RKO (cell line): ENCODE measurements around the gene PIK3C2G.
"Not testable (repeated sequence)": the region's sequence is repeated elsewhere in the genome, so short reads cannot be mapped to it uniquely, and the experiment has no call there.

ENCODE experiments used
- DNase-seq: peaks from one replicate; pipeline ENCODE4 v3.0.0-alpha.2; 2016; ENCODE audit warnings: low spot score

PIK3C2G gene, protein sequence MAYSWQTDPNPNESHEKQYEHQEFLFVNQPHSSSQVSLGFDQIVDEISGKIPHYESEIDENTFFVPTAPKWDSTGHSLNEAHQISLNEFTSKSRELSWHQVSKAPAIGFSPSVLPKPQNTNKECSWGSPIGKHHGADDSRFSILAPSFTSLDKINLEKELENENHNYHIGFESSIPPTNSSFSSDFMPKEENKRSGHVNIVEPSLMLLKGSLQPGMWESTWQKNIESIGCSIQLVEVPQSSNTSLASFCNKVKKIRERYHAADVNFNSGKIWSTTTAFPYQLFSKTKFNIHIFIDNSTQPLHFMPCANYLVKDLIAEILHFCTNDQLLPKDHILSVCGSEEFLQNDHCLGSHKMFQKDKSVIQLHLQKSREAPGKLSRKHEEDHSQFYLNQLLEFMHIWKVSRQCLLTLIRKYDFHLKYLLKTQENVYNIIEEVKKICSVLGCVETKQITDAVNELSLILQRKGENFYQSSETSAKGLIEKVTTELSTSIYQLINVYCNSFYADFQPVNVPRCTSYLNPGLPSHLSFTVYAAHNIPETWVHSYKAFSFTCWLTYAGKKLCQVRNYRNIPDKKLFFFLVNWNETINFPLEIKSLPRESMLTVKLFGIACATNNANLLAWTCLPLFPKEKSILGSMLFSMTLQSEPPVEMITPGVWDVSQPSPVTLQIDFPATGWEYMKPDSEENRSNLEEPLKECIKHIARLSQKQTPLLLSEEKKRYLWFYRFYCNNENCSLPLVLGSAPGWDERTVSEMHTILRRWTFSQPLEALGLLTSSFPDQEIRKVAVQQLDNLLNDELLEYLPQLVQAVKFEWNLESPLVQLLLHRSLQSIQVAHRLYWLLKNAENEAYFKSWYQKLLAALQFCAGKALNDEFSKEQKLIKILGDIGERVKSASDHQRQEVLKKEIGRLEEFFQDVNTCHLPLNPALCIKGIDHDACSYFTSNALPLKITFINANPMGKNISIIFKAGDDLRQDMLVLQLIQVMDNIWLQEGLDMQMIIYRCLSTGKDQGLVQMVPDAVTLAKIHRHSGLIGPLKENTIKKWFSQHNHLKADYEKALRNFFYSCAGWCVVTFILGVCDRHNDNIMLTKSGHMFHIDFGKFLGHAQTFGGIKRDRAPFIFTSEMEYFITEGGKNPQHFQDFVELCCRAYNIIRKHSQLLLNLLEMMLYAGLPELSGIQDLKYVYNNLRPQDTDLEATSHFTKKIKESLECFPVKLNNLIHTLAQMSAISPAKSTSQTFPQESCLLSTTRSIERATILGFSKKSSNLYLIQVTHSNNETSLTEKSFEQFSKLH (N-terminal part only)

DNA sequence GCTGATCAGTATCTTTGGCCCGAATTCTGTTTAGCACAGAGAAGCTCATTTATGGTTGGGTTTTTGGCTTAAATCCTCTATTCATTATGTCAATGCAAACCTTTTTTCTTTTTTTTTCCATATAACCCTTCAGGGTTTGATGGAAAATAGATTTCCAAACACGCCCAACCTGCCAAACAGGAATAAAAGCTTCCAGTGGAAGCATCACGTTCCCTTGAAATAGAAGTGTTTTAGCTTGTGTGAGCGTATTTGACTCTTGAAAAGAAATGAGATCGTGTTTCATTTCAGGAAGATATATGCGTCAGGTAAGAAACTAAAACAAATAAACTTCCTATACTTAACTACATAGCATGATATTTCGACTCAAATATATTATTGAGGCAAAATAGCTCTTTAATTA lies at the start of gene PIK3C2G:
TSS of gene PIK3C2G (plus strand) at position 246 of the 400 bp plus-strand sequence. CDS start 20,564 bp downstream, outside the sequence.
- DNase-seq = no peak

DNA sequence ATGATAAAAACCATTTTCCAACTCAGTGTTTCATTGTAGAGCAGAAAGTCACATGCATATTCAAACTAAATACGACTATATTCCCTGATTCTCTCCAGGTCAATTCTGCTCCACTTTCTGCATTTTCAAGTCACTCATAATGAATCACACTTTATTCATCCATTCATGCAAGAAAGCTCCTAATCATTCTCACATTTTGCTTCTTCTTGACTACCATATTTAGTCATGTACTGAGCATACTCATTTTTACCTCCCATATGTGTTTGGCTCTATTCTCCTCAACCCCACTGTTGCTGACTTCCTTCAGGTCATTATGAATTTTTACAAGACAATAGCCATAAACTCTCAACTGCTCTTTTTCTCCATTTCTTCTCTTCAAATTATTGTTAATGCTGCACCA lies 43.4 kb upstream of the PIK3C2G start:
- peak; percentile 30 for DNase-seq

DNA sequence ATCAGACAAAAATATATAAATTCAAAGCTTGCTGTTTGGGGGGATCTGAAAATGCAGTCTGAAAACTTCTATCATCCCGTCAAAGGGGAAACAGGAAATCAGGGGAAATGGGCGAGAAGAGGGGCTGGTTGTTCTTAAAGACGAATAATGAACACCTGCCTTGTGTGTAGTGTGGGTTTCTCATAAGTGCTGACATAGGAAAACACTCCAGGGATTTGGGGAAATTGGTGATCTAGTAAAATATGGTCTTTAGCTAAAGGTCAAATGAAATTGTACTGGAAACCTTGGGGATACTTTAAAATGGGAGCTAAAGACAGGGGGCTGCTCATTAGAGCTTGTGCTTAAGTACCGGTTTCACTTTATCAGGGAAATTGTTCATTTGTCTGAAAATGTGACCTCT lies 39.6 kb upstream of the PIK3C2G start:
- DNase-seq = no peak

DNA sequence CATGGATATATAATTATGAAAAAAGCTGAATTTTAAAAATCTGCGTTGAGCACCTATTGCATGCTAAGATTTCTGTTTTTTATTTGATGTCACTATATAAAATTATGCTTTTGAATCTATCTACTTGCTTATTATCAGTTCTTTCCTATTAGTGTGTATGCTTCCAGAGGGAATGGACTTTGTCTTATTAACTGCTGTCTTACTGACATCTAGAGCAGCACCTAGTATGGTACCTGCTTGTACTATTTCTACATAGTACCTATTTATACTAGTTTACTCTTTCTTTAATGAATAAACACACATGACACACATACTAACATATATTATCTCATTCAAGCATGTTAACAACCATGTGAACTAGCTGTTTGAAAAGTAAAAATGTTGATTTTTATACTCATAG lies 38.6 kb upstream of the PIK3C2G start:
- no peak for DNase-seq

DNA sequence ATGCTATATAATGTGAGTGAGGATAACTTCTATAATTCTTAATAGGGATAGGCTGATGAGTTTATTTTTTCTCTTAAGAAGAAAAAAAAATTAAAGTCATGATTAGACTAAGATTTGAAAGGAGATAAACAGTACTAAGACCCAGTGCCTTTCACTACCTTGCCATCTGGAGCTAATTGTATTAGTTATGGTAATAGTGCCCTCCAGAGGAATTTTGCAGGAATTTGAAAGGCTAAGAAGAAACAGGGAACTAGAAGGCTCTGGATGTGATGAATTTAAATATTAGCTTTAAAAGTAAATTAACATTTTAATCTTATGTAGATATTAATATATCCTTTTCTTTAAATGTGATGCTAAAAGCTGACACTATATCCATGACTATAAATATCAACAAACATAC lies 36.6 kb upstream of the PIK3C2G start:
- peak; percentile 55 for DNase-seq

DNA sequence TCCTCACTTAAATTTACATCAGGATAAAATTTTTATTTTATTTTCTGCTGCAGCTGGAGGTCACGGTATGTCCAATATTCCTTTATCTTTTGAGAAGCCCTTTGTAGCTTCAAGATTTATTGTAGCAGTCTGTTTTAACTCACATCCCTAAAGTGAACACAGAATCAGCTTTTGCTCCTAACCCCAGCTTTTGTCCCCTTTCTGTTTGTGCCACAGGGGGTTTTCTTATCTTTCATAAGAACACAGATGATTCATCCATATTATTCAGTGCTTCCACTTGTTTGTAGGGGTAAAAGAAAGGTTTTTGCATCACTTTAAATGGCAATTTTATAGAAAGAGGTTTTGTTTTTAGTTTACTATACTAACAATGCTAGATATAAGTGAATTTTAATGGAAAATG lies 21.8 kb upstream of the PIK3C2G start:
- DNase-seq = no peak

DNA sequence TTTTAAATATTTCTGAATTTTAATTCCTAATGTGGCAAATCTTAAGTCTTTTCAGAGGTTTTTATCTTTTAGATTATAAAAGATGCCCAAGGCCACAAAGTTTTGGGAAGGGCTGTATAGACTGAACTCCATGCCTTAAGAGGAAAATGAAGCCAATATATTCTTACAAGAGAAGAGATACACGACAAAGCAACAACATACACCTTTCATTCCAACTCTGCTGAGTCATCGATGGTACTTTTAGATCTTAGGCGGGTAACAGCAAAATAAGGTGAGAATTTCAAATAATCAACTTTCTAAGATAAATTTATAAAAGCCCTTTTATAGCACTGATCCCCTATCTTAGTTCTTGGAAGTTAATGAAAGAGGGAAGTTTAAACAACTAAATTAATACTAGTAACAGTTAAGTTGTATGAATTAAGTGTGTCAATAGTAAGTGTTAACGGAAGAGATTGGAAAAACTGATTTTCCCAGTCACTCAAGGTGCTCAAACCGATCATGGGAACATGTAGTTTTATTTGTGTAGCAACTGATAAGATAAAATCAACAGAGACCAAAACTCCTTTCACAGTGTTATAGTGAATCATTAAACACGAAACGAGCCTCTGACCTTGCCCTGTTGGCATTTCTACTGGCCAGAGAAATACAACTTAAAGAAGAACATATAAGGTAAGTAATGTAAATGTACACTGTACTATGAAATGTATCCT lies 18.8 kb upstream of the PIK3C2G start:
- DNase-seq = no peak

DNA sequence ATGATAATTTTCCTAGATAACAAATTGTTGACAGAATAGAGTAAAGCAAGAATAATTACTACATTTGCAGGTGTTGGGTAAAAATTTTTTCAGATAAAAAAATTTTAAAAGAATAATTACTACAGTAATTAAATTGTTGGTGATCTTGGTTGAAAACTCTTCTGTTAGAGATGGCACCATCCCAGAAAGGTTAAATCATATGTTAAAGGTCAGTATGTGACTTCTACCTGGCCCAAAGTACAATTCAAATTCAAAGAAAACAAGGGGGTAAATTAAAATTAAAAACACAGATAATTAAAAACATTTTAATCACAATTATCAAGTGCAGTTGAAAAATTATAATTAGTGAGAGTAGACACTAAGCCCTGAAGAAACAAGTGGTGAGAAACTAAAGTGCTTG lies 18.1 kb upstream of the PIK3C2G start:
- DNase-seq = no peak

DNA sequence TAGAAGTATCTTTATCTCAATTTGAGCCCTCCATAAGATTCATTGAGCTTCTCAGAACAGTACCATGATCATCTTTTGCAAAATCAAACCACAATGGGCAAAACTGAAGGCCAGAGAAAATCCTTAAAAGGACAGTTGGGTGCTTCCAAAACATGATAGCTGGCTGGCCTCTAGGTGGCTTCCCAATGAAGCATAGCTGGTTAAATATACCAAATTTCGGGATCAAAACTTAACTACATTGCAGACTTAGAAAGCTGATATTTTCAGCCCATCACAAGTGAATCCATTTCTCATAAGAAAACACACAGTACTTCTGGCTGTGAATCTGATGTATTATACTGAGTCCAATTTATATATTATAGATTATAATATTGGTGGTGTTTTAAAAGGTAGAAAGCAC lies 15.3 kb upstream of the PIK3C2G start:
- peak; percentile 18 for DNase-seq

DNA sequence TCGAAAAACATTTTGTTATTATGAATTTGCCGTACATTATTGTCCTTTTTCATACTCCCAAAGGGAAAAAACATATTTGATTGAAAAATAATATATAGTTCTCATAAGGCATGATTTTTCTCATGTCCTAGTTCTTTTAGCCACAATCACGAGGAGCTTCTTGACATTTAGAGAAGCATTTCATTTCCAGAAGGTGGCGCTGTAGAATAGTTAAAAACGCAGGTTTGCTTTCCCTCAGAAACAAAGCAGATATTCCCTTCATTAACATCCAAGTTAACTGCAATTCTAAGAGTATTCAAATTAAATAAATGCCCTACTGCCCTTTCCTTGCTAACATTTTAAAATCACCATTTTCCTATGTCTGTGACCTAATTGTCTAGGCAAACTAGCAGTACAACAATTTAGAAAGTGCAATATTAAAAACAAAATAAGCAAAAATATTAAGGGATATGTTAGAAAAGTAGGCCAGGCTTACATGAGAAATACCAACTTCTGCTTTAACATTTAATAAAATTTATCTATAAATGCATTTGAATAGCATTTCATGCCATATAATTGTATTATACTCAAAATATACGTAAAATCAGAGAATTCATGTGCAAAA lies 10.9 kb upstream of the PIK3C2G start:
- DNase-seq = peak; percentile 74

DNA sequence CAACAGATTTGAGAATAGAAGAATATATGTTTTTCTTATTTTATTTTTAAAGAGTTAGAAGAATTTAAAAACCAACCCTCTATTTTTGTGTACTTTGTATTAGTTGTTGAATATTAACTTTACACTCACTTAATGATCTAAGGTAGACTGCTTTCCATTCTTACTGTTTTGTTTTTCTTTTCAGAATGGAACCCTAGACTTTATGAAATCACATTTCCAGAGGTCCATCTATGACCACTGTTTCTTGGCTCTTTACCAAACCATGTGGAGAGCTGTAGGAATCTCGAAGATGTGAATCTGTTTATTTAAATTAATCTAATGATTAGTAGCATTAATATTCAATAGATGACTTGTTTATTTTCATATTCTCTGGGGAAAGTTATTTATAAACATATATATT lies 7.2 kb upstream of the PIK3C2G start:
- DNase-seq = no peak

DNA sequence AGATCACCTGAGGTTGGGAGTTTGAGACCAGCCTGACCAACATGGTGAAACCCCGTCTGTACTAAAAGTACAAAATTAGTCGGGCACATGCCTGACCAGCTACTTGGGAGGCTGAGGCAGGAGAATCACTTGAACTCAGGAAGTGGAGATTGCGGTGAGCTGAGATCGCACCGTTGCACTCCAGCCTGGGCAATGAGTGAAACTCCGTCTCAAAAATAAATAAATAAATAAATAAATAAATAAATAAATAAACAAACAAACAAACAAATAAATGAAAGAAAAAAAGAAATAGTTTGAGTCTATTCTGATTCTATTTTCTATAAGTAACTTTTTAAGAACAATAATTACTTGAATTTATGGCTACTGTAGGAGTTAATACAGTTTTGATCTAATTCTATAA lies 6.3 kb upstream of the PIK3C2G start:
- DNase-seq = not testable (repeated sequence)

DNA sequence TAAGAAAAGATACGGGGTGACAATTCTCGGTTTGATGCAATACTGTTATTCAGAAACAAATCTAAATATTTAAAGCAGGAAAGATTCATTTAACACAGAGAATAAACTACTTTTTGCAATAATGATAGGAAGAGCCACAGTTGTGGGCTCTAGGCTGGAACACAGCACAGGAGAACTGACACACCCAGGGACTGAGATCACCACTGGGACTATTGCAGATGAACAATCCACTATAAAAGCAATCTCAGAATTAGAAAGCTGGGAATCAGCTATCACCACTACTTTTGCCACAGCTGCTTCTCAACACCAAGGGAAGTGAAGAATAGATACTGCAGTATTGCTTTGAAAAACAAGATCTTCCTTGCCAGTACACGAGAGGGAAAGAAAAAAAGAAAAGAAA lies 4.1 kb upstream of the PIK3C2G start:
- no peak for DNase-seq

DNA sequence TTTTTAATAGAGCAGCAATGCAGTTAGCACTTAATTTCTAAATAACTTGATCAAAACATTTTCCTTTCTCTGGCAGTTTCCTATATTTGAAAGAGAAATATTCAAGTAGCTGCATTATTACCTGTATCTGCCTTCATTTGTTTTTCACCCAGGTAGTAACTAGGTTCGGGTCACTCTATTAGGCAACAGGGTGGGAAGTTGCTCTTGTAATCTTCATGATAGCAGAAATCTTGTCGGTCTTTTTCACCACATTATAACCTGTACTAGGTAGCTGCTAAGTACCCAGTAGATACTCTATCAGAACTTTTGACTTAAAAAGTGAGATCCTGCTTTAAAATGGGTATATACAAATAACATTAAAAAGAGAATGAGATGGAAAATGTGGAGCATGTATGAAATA lies 2.4 kb upstream of the PIK3C2G start:
- no peak for DNase-seq

DNA sequence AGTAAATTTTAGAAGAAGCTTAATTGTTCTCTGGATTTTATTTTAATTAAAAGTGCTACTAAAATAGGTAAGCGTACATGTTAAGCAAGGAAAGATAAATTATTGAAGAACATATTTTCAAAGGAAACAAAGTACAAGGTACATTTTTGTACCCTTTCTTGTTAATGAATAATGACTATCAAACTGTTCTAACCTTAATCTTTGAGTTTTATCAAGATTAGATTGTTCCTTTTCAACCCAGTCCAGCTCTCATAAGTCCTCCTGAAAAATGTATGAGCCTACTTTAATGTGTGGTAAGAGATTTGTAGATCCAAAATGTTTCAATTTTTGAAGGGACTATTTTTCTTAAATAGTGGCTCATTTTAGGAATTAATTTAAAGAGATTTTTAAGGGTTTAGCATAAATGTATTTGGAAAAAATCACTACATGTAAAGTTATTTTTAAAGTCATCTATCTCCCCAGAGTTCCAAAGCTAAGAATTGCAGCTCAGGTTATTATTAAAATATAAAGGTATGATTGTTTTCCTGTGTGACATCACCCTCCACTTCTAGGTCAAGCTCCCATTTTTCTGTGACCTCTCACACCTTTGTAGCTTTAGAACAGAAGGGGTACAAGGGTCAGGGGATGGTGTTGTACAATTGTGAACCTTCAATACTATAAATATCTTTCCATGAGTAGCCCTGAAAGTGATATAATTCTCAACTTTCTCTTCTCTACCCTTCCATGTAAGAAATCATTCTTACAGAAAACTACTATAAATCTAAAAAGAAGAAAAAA lies 1.2 kb upstream of the PIK3C2G start:
- DNase-seq = no peak

DNA sequence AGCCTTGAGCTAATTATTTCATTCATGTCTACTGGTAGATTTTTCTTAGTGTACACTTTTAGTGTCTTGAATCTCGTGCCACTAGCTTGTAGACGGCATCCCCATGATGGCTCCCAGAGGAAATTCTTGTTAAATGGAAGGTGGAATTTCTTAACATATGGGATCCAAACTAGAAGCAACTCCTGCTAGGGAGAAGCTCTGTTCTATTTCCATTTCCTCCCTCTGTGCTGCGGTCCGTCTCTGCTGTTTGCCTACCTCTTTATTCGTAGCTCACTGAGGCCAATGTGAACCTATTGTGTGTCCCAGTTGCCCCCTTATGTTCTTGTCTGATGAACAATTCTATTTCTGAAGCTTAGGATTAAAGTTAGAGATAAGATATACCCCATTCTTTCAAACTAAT lies 588 bp downstream of the PIK3C2G start:
- DNase-seq = no peak

DNA sequence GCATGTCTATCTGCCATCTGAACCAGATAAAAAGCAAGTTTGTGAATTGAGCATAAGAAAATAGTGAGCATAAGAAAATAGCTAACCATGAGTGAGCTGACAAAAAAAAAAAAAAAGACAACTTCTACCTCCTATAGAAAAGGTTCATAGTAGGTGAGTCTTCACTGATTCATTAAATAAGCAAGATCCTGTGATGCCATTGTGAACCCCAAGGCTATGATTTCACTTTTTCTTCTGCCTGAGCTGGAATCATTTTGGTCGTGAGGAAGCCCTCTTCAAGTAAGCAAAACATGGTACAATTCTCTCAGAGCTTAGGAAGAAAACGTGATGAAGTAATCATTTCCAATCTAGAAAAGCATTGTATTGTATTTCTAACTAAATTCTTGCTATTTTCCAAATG lies 1.2 kb downstream of the PIK3C2G start:
- no peak for DNase-seq

DNA sequence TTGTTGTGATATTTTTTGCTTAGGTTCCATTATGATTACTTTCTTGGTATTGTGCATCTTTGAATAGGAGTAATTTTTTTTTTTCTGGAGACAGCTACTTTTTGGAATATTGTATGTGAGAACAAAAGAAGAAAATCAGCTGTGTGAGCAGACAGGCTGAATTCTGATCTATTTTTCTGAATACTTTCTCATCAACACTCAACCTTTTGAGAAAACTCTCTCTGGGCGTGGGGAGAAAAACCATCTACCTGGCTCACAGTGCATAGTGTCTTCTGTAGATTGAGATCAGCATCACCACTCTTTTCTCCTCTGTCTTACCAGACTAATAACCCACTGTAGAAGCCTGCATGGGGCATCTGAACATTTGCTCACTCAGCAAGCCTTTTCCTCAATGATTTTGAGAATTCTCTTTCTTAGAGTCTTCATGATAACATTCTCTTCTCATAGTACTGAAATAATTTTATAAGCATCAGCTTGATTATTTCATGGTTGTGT lies 3.3 kb downstream of the PIK3C2G start:
- DNase-seq = no peak

DNA sequence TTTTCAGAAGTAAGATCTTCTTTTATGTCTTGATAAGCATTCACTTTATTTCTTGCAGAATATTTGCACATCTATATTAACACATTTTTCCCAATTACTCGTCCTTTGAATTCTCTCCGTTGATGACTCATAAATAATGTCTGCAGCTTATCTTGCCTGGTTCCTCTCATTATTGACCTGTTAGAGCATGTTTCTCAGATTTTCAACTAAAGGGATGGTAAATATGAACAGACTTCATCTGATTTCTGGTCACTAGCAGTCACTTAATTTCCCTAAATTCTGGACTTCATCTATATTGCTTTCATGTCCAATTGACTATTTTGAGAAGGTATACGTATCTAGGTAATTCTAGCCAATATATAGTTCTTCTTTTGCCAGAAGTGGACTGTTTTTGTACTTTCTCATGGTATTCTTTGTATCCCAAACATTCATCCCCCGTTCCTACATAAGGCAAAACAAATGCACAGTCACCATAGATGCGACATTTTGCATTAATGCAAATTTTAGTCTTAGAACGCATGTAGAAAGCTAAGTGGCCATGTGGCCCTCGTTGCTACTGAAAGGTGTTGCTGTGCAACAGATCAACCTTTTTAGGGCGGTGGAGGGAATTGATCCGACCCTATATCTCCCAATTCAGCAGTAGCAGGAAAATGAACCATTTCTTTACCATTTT lies 6.2 kb downstream of the PIK3C2G start:
- DNase-seq = no peak

DNA sequence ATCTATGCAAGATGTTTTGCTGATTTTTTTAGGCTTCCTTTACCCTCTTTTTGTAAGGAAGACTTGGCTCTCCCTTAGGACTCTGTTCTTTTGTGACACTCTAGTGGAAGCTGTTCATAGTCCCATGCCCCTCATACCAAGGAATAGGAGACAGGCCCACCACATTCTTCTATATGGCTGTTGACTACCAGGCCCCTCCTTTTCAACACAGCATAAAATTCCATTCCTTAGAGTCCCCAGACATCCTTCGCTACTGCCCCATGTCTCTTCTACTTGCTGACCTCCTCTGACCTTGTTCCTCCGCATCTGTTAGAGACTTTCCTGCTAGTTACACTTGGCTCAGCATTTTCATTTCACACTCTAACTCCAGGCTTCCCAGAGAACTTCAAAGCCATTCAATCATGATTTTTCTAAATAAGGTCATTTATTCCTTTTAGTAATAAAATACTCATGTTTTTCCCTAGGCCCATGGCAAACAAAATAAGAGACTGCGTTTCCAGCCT lies 9.7 kb downstream of the PIK3C2G start:
- no peak for DNase-seq
